ENCODE measurements around the gene IRF3. TPM values are rescaled to one million over a fixed set of nuclear protein-coding genes. Genes with fewer than 3 reads are reported as not detected.

Gene IRF3
- total RNA-seq, 1 experiment from 2014 or later = 81.7 TPM

DNA sequence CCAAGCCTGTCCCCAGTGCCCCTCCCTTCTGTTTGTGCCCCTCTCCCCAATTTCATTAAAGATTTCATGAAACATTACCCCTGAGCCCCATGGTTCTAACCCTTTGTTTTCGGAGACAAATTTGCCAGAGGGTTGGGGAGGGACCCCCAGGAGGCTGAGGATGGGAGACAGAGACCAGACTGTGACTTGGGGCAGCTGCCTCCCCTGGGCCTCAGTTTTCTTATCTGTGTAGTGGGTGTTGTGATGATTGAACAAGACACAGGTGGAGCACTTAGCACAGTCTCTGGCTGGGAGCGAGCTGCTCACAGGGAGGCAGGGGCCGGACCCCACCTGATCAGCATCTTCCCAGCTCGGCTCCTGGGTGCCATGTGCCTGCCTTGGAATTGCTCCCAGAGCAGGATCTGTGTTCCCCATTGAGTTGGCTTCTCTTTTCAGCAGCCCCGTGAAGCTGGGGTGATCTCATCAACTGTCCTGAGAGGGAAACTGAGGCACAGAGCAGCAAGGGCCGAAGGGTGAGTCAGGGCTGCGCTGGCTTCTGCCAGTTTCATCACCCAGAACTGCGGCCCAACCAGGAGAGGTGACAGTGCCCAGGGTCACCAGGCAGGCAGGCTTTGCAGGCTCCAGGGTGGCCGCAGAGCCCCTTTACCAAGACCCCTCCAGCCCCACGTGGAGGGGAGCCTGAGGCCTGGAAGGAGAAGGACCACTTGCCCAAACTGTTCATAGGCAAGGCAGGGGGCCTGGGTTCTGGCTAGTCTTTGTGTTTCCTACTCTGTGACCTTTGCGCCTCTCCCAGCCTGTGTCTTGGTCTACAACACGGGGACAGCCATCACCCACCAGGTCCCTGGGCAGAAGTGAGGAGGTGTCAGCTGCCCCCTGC lies 6.9 kb downstream of the IRF3 start:
- Histone ChIP-seq H3K36me3 (ENCODE audit: insufficient read depth, low read length, poor library complexity, severe bottlenecking) (peaks cover 79% of the 10 kb centered on the region), H3K9me3 (ENCODE audit: low read depth, low read length, poor library complexity, severe bottlenecking) (no peaks in the 10 kb centered on the region), H3K27me3 (replicated peaks; ENCODE audit: insufficient read depth, low read depth, low read length, poor library complexity) (no peaks in the 10 kb centered on the region), H3K4me3 (ENCODE audit: low read depth, low read length, poor library complexity, severe bottlenecking) (no peak overlapping the region), H3K27ac (ENCODE audit: low read depth, low read length, poor library complexity, severe bottlenecking) (no peak overlapping the region), H3K4me1 (ENCODE audit: insufficient read depth, low read length, poor library complexity, severe bottlenecking) (peaks cover 2% of the 10 kb centered on the region)
- no TSS peak for BruUV-seq (replicated peaks)
- intact Hi-C loops (cut with micrococcal nuclease; ENCODE audit: unreplicated experiment) = no loop called here
- POLR2A ChIA-PET (ENCODE audit: low non-redundant PET) = no interaction called here
- no peak for DNase-seq (ENCODE audit: low spot score)
- TF ChIP-seq, protein P1, sequence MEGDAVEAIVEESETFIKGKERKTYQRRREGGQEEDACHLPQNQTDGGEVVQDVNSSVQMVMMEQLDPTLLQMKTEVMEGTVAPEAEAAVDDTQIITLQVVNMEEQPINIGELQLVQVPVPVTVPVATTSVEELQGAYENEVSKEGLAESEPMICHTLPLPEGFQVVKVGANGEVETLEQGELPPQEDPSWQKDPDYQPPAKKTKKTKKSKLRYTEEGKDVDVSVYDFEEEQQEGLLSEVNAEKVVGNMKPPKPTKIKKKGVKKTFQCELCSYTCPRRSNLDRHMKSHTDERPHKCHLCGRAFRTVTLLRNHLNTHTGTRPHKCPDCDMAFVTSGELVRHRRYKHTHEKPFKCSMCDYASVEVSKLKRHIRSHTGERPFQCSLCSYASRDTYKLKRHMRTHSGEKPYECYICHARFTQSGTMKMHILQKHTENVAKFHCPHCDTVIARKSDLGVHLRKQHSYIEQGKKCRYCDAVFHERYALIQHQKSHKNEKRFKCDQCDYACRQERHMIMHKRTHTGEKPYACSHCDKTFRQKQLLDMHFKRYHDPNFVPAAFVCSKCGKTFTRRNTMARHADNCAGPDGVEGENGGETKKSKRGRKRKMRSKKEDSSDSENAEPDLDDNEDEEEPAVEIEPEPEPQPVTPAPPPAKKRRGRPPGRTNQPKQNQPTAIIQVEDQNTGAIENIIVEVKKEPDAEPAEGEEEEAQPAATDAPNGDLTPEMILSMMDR (conservative IDR thresholded peaks at IDR 0.05; ENCODE audit: low read depth, low read length) = no peak
- no peak for TF ChIP-seq EZH2 (IDR thresholded peaks at IDR 0.05; ENCODE audit: borderline replicate concordance, low read depth, low read length, poor library complexity, severe bottlenecking)
- CTCF ChIA-PET = no interaction called here

DNA sequence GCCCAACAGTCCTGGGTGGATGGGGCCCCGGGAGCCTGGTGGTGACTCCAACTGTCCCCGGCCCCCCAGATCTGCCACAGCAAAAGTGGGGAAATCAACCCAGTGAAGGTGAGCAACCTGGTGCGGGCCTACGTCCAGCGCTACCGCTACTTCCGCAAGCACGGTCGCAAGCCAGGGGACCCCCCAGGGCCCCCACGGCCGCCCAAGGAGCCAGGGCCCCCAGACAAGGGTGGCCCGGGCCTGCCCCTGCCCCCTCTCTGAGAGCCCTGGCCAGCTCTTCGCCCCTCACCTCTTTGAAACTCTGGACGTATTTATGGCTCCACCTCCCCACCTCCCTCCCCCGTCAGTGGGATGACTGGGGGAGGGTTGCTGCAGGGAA lies 7.5 kb downstream of the IRF3 start:
- no peak overlapping the region for H3K4me3 ChIP-seq (ENCODE audit: low read depth, low read length, poor library complexity, severe bottlenecking)
- ChIA-PET POLR2A (ENCODE audit: low non-redundant PET) (no interaction called here), CTCF (no interaction called here)
- TSS peak; percentile 71 for BruUV-seq (replicated peaks)
- H3K27ac ChIP-seq (ENCODE audit: low read depth, low read length, poor library complexity, severe bottlenecking) = no peak overlapping the region
- H3K4me1 ChIP-seq (ENCODE audit: insufficient read depth, low read length, poor library complexity, severe bottlenecking) = no peaks in the 10 kb centered on the region
- H3K9me3 ChIP-seq (ENCODE audit: low read depth, low read length, poor library complexity, severe bottlenecking) = no peaks in the 10 kb centered on the region
- no peaks in the 10 kb centered on the region for H3K27me3 ChIP-seq (replicated peaks; ENCODE audit: insufficient read depth, low read depth, low read length, poor library complexity)
- intact Hi-C loops (cut with micrococcal nuclease; ENCODE audit: unreplicated experiment) = no loop called here
- no peak for TF ChIP-seq EZH2 (IDR thresholded peaks at IDR 0.05; ENCODE audit: borderline replicate concordance, low read depth, low read length, poor library complexity, severe bottlenecking)
- TF ChIP-seq, protein P1 (conservative IDR thresholded peaks at IDR 0.05; ENCODE audit: low read depth, low read length) = no peak
- DNase-seq (ENCODE audit: low spot score) = no peak
- peaks cover 83% of the 10 kb centered on the region for H3K36me3 ChIP-seq (ENCODE audit: insufficient read depth, low read length, poor library complexity, severe bottlenecking)

DNA sequence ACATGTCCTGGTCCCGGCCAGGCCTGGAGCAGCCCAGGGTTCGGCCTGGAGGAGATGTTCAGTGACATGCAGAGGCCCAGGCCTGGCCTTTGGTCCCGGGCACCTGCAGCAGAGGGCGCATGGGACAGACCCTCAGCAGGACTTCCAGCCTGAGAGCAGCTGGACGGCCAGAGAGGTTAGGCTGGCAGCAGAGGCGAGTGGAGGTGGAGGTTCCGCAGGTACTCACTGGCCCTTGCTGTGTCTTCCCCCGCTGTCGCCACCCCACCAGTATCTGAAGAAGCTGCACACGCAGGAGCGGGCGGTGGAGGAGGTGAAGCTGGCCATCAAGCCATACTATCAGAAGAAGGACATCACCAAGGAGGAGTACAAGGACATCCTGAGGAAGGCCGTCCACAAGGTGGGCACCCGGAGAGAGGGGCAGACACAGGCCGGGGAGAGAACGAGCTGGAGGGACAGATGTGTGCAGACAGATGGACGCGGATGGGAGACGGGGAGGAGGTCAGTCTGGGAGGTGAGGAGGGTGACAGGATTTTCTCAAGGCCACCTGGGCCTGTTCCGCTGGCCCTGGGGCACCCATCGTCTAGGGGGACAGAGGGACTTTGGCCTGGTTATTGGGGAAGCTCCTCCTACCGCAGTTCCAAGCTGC lies 8.0 kb downstream of the IRF3 start:
- no peaks in the 10 kb centered on the region for H3K9me3 ChIP-seq (ENCODE audit: low read depth, low read length, poor library complexity, severe bottlenecking)
- H3K27me3 ChIP-seq (replicated peaks; ENCODE audit: insufficient read depth, low read depth, low read length, poor library complexity) = no peaks in the 10 kb centered on the region
- no peaks in the 10 kb centered on the region for H3K4me1 ChIP-seq (ENCODE audit: insufficient read depth, low read length, poor library complexity, severe bottlenecking)
- H3K36me3 ChIP-seq (ENCODE audit: insufficient read depth, low read length, poor library complexity, severe bottlenecking) = peaks cover 83% of the 10 kb centered on the region
- BruUV-seq (replicated peaks) = no TSS peak
- no peak for DNase-seq (ENCODE audit: low spot score)
- intact Hi-C loops (cut with micrococcal nuclease; ENCODE audit: unreplicated experiment) = no loop called here
- ChIA-PET POLR2A (ENCODE audit: low non-redundant PET) (no interaction called here), CTCF (no interaction called here)
- no peak overlapping the region for H3K4me3 ChIP-seq (ENCODE audit: low read depth, low read length, poor library complexity, severe bottlenecking)
- no peak for TF ChIP-seq EZH2 (IDR thresholded peaks at IDR 0.05; ENCODE audit: borderline replicate concordance, low read depth, low read length, poor library complexity, severe bottlenecking)
- H3K27ac ChIP-seq (ENCODE audit: low read depth, low read length, poor library complexity, severe bottlenecking) = no peak overlapping the region

All from A673 (cell line).